ENCODE results near the gene SERPINH1. TPM values are rescaled to one million over a fixed set of nuclear protein-coding genes. Genes with fewer than 3 reads are reported as not detected.

SERPINH1 gene
- total RNA-seq, 1 experiment from 2014 or later: 117 TPM

GRCh38 chr11:75598264-75598663 lies 36.2 kb downstream of the SERPINH1 start:
- ChIA-PET POLR2A (ENCODE audit: unreplicated experiment) (no interaction called here), CTCF (interaction anchor here (0.6 to 0.9 kb wide), 2 partner anchors 14 to 108 kb away, joined by 3 to 6 read pairs; no protein-coding TSS in a partner anchor)
- Histone ChIP-seq H3K9ac (ENCODE audit: low read length) (no peak overlapping the region), H3K4me1 (ENCODE audit: insufficient read depth, low read length) (peaks cover 11% of the 10 kb centered on the region), H3F3A (ENCODE audit: low read length, unreplicated experiment) (no peaks in the 10 kb centered on the region), H3K27me3 (ENCODE audit: low read length) (no peaks in the 10 kb centered on the region), H3K9me3 (ENCODE audit: low read length) (no peaks in the 10 kb centered on the region), H3K36me3 (ENCODE audit: low read depth, low read length) (no peaks in the 10 kb centered on the region), H2AFZ (ENCODE audit: low read length) (no peak overlapping the region), H3K4me3 (ENCODE audit: low read length) (no peak overlapping the region), H3K9me2 (replicated peaks; ENCODE audit: low read length) (no peaks in the 10 kb centered on the region), H3K4me2 (ENCODE audit: low read length) (no peak overlapping the region), H3K27ac (ENCODE audit: low read length) (no peak overlapping the region), H3K79me2 (ENCODE audit: low read length) (no peaks in the 10 kb centered on the region), H4K20me1 (ENCODE audit: low read length) (no peaks in the 10 kb centered on the region)
- no peak for DNase-seq
- no peak for TF ChIP-seq EZH2phosphoT487 (IDR thresholded peaks at IDR 0.05; ENCODE audit: borderline replicate concordance, low read length)
- TF ChIP-seq EZH2 (IDR thresholded peaks at IDR 0.05; ENCODE audit: low read length, unreplicated experiment): no peak
- TF ChIP-seq CTCF (conservative IDR thresholded peaks at IDR 0.05; ENCODE audit: low read depth, low read length): no peak
- no peak for ATAC-seq
- BruUV-seq (replicated peaks): no TSS peak
- intact Hi-C loops (cut with micrococcal nuclease): no loop called here

- H3K4me1 ChIP-seq (ENCODE audit: insufficient read depth, low read length): peaks cover 16% of the 10 kb centered on the region
- H3K27me3 ChIP-seq (ENCODE audit: low read length): no peaks in the 10 kb centered on the region
- H2AFZ ChIP-seq (ENCODE audit: low read length): no peak overlapping the region
- CTCF ChIA-PET: no interaction called here
- H4K20me1 ChIP-seq (ENCODE audit: low read length): no peaks in the 10 kb centered on the region
- no peak overlapping the region for H3K9ac ChIP-seq (ENCODE audit: low read length)
- no peak for DNase-seq
- no peaks in the 10 kb centered on the region for H3K36me3 ChIP-seq (ENCODE audit: low read depth, low read length)
- H3K27ac ChIP-seq (ENCODE audit: low read length): no peak overlapping the region
- no peak for ATAC-seq
- H3K4me2 ChIP-seq (ENCODE audit: low read length): no peak overlapping the region
- intact Hi-C loops (cut with micrococcal nuclease): no loop called here
- no peaks in the 10 kb centered on the region for H3K9me2 ChIP-seq (replicated peaks; ENCODE audit: low read length)
- H3K9me3 ChIP-seq (ENCODE audit: low read length): no peaks in the 10 kb centered on the region
- H3K4me3 ChIP-seq (ENCODE audit: low read length): no peak overlapping the region
- no TSS peak for BruUV-seq (replicated peaks)
- H3K79me2 ChIP-seq (ENCODE audit: low read length): no peaks in the 10 kb centered on the region
- POLR2A ChIA-PET (ENCODE audit: unreplicated experiment): no interaction called here
- TF ChIP-seq CTCF (conservative IDR thresholded peaks at IDR 0.05; ENCODE audit: low read depth, low read length): no peak
- no peak for TF ChIP-seq EZH2 (IDR thresholded peaks at IDR 0.05; ENCODE audit: low read length, unreplicated experiment)
- no peak for TF ChIP-seq EZH2phosphoT487 (IDR thresholded peaks at IDR 0.05; ENCODE audit: borderline replicate concordance, low read length)
- peaks cover 4% of the 10 kb centered on the region for H3F3A ChIP-seq (ENCODE audit: low read length, unreplicated experiment)
These were observed 36.8 kb downstream of the SERPINH1 start for GRCh38 chr11:75598900-75599299.

- Histone ChIP-seq H3K4me3 (ENCODE audit: low read length) (no peak overlapping the region), H3K9ac (ENCODE audit: low read length) (no peak overlapping the region), H3K4me1 (ENCODE audit: insufficient read depth, low read length) (peaks cover 30% of the 10 kb centered on the region), H4K20me1 (ENCODE audit: low read length) (no peaks in the 10 kb centered on the region), H3K27me3 (ENCODE audit: low read length) (no peaks in the 10 kb centered on the region), H3K9me3 (ENCODE audit: low read length) (no peaks in the 10 kb centered on the region), H3K4me2 (ENCODE audit: low read length) (no peak overlapping the region), H3K36me3 (ENCODE audit: low read depth, low read length) (no peaks in the 10 kb centered on the region), H3K79me2 (ENCODE audit: low read length) (no peaks in the 10 kb centered on the region), H3F3A (ENCODE audit: low read length, unreplicated experiment) (peaks cover 4% of the 10 kb centered on the region), H3K27ac (ENCODE audit: low read length) (no peak overlapping the region), H2AFZ (ENCODE audit: low read length) (no peak overlapping the region), H3K9me2 (replicated peaks; ENCODE audit: low read length) (no peaks in the 10 kb centered on the region)
- ChIA-PET CTCF (no interaction called here), POLR2A (ENCODE audit: unreplicated experiment) (no interaction called here)
- intact Hi-C loops (cut with micrococcal nuclease): loop anchor here (5.0 kb wide), 1 partner anchor 107 kb away; no protein-coding TSS in a partner anchor
- DNase-seq (no peak), ATAC-seq (no peak)
- BruUV-seq (replicated peaks): no TSS peak
- TF ChIP-seq EZH2 (IDR thresholded peaks at IDR 0.05; ENCODE audit: low read length, unreplicated experiment): no peak
- no peak for TF ChIP-seq EZH2phosphoT487 (IDR thresholded peaks at IDR 0.05; ENCODE audit: borderline replicate concordance, low read length)
- TF ChIP-seq CTCF (conservative IDR thresholded peaks at IDR 0.05; ENCODE audit: low read depth, low read length): no peak
These were observed 38.3 kb downstream of the SERPINH1 start for GRCh38 chr11:75600356-75600755.
